DND-41 (cell line): Measurements from ENCODE around the gene FBLN5.

Experiments
- EZH2 ChIP-seq: IDR thresholded peaks from 3 replicates; pipeline ENCODE4 v1.6.1; 2012; ENCODE audit warnings: borderline replicate concordance, low read depth, mild to moderate bottlenecking, moderate library complexity, low read length, inconsistent platforms; ENCODE audit not compliant: severe bottlenecking
- TF ChIP-seq, protein P1 (sequence below): IDR thresholded peaks from 2 replicates; pipeline ENCODE4 v1.5.1; 2012; ENCODE audit warnings: borderline replicate concordance, low read length, moderate library complexity, mild to moderate bottlenecking; ENCODE audit not compliant: poor library complexity, severe bottlenecking; ENCODE audit errors: extremely low read depth

DNA sequence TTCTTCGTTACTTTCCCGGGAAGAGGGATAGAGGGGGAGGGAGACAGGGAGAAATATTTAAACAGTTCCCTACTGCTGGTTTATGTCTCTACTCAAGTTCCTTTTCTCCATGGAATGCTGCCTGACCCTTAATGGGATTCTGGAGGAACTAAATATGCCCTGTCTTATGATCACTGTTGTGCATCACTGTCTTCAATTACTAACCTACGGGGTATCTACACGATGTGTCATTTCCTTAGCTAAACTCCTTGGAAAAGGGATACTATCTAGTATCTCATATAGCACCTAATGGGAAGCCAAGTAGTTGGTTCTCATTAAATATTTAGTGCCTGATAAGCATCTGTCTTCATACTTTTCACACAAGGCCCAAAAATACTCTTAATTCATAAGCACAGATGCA, 37.5 kb upstream of the FBLN5 start:
- TF ChIP-seq, protein P1, sequence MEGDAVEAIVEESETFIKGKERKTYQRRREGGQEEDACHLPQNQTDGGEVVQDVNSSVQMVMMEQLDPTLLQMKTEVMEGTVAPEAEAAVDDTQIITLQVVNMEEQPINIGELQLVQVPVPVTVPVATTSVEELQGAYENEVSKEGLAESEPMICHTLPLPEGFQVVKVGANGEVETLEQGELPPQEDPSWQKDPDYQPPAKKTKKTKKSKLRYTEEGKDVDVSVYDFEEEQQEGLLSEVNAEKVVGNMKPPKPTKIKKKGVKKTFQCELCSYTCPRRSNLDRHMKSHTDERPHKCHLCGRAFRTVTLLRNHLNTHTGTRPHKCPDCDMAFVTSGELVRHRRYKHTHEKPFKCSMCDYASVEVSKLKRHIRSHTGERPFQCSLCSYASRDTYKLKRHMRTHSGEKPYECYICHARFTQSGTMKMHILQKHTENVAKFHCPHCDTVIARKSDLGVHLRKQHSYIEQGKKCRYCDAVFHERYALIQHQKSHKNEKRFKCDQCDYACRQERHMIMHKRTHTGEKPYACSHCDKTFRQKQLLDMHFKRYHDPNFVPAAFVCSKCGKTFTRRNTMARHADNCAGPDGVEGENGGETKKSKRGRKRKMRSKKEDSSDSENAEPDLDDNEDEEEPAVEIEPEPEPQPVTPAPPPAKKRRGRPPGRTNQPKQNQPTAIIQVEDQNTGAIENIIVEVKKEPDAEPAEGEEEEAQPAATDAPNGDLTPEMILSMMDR = no peak
- no peak for TF ChIP-seq EZH2
